Measurements from ENCODE around the gene SEC14L5.

- TF ChIP-seq, protein P1, sequence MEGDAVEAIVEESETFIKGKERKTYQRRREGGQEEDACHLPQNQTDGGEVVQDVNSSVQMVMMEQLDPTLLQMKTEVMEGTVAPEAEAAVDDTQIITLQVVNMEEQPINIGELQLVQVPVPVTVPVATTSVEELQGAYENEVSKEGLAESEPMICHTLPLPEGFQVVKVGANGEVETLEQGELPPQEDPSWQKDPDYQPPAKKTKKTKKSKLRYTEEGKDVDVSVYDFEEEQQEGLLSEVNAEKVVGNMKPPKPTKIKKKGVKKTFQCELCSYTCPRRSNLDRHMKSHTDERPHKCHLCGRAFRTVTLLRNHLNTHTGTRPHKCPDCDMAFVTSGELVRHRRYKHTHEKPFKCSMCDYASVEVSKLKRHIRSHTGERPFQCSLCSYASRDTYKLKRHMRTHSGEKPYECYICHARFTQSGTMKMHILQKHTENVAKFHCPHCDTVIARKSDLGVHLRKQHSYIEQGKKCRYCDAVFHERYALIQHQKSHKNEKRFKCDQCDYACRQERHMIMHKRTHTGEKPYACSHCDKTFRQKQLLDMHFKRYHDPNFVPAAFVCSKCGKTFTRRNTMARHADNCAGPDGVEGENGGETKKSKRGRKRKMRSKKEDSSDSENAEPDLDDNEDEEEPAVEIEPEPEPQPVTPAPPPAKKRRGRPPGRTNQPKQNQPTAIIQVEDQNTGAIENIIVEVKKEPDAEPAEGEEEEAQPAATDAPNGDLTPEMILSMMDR (IDR thresholded peaks at IDR 0.05; ENCODE audit: low read length): no peak
- no peak for TF ChIP-seq EZH2phosphoT487 (IDR thresholded peaks at IDR 0.05; ENCODE audit: low read length)
These were observed 48.4 kb downstream of the SEC14L5 start for GRCh38 chr16:5006348-5007193.

All from MM.1S (cell line).